BLaER1 (cell line): ENCODE results near the gene ATG16L2.

Source experiments
- H3K27ac ChIP-seq: shearing (Covaris generic); formaldehyde crosslinking; 2 replicates; pipeline ENCODE4 v1.8.1; 2022
- H3K27me3 ChIP-seq: shearing (Covaris generic); formaldehyde crosslinking; 2 replicates; pipeline ENCODE4 v1.8.1; 2022
- H3K36me3 ChIP-seq: shearing (Covaris generic); formaldehyde crosslinking; 2 replicates; pipeline ENCODE4 v1.8.1; 2022
- H3K4me1 ChIP-seq: shearing (Covaris generic); formaldehyde crosslinking; 2 replicates; pipeline ENCODE4 v1.8.1; 2022
- H3K4me2 ChIP-seq: shearing (Covaris generic); formaldehyde crosslinking; 2 replicates; pipeline ENCODE4 v1.8.1; 2022
- H3K4me3 ChIP-seq: shearing (Covaris generic); formaldehyde crosslinking; 2 replicates; pipeline ENCODE4 v1.8.1; 2022
- H3K9ac ChIP-seq: shearing (Covaris generic); formaldehyde crosslinking; 2 replicates; pipeline ENCODE4 v1.8.1; 2022
- H3K9me3 ChIP-seq: shearing (Covaris generic); formaldehyde crosslinking; 2 replicates; pipeline ENCODE4 v1.8.1; 2022
- H4K20me1 ChIP-seq: shearing (Covaris generic); formaldehyde crosslinking; 2 replicates; pipeline ENCODE4 v1.8.1; 2022
- Cebpa-rat ChIP-seq: shearing (Covaris generic); IDR thresholded peaks from 2 replicates; pipeline ENCODE4 v1.8.1; 2022

The ATG16L2 gene

DNA sequence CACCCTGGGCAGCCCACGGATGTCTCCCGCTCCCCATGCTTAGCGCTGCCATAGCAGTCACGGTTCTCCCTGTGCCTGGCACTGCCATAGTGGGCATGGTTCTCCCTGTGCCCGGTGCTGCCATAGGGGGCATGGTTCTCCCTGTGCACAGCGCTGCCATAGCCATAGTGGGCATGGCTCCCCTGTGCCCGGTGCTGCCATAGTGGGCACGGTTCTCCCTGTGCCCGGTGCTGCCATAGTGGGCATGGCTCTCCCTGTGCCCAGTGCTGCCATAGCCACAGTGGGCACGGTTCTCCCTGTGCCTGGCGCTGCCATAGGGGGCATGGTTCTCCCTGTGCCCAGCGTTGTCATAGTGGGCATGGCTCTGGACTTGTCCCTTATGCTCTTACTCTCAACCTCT is 42.2 kb upstream of the ATG16L2 start:
- H3K9me3 ChIP-seq, result no peaks in the 10 kb centered on the region
- H4K20me1 ChIP-seq, result no peaks in the 10 kb centered on the region
- H3K4me3 ChIP-seq, result no peak overlapping the region
- no peaks in the 10 kb centered on the region for H3K27me3 ChIP-seq
- H3K36me3 ChIP-seq, result no peaks in the 10 kb centered on the region; the same call in 1 of the 2 replicates
- H3K4me1 ChIP-seq, result peaks cover 17% of the 10 kb centered on the region
- H3K27ac ChIP-seq, result no peak overlapping the region
- H3K4me2 ChIP-seq, result no peak overlapping the region
- H3K9ac ChIP-seq, result no peak overlapping the region
- no peak for TF ChIP-seq Cebpa-rat

DNA sequence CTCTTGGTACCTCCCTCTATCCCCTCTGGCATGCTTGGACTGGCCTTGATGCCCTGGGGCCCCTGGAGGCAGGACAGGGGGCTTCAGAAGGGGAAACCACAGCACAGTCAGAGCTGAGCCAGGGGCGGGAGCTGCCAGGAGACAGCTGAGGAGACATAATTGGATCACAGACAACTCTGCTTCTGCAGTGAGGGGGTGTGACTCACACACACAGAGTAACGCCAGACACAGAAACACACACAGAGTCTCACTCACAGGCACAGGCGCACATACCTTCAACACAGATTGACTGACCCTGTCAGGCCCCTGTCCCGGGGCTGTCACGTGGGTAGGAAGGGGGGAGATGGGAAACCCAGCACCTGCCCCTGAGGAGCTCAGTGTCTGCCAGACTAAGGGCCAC is 40.9 kb upstream of the ATG16L2 start:
- H3K9ac ChIP-seq, result no peak overlapping the region
- no peak overlapping the region for H3K27ac ChIP-seq
- peak overlapping the region; percentile 44 for H3K4me2 ChIP-seq

DNA sequence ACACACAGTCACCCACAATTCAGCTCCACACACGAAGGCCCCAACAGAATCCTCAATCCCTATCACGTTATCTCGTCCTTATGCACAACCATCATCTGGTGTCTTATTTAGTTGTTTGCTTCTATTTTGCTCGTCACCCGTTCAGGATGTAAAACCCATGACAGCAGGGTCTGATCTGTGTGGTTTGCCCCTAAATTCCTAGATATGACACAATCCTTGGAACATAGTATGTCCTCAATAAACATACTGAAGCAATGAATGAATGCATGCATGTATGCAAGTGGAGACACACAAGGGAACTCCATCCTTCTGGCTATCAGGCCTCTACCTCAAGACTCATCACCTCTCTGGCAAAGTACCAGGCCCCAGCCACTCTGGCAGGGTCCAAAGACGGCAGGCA is 40.5 kb upstream of the ATG16L2 start:
- no peaks in the 10 kb centered on the region for H3K27me3 ChIP-seq
- no peaks in the 10 kb centered on the region for H4K20me1 ChIP-seq
- no peaks in the 10 kb centered on the region for H3K9me3 ChIP-seq
- H3K4me3 ChIP-seq, result no peak overlapping the region
- H3K27ac ChIP-seq, result no peak overlapping the region
- TF ChIP-seq Cebpa-rat, result no peak
- no peak overlapping the region for H3K9ac ChIP-seq
- H3K4me2 ChIP-seq, result peak overlapping the region; percentile 44
- peaks cover 25% of the 10 kb centered on the region for H3K4me1 ChIP-seq
- H3K36me3 ChIP-seq, result no peaks in the 10 kb centered on the region; the same call in 1 of the 2 replicates

More for the DNA sequence above, 40.9 kb upstream of the ATG16L2 start:
- H3K4me1 ChIP-seq, result peaks cover 24% of the 10 kb centered on the region
- H3K27me3 ChIP-seq, result no peaks in the 10 kb centered on the region
- H3K36me3 ChIP-seq, result no peaks in the 10 kb centered on the region; the same call in 1 of the 2 replicates
- H3K9me3 ChIP-seq, result no peaks in the 10 kb centered on the region
- H3K4me3 ChIP-seq, result no peak overlapping the region
- TF ChIP-seq Cebpa-rat, result no peak
- no peaks in the 10 kb centered on the region for H4K20me1 ChIP-seq

DNA sequence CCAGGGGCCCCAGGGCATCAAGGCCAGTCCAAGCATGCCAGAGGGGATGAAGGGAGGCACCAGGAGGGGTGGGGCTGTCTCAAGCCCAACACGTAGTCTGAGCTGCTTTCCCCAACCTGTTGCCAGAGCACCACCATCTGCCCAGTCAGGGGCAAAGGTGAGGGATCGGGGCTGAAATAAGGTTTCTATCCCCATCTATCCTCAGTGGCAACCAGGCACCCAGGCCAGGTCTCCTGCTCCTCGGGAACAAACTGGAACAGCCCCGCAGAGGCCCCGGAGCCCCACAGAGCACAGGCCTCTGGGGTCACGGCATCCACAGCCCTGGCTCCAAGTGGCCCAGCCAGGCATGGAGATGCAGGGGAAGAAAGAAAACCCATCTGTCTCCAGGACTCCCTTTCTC is 39.7 kb upstream of the ATG16L2 start:
- Histone ChIP-seq H3K4me1 (peaks cover 25% of the 10 kb centered on the region), H3K9ac (no peak overlapping the region), H3K4me3 (no peak overlapping the region), H3K4me2 (no peak overlapping the region), H3K9me3 (no peaks in the 10 kb centered on the region), H3K36me3 (no peaks in the 10 kb centered on the region; the same call in 1 of the 2 replicates), H4K20me1 (0 out of 2 replicates have a peak, but pooled peaks cover 2% of the 10 kb centered on the region), H3K27ac (no peak overlapping the region), H3K27me3 (no peaks in the 10 kb centered on the region)
- TF ChIP-seq Cebpa-rat, result no peak

DNA sequence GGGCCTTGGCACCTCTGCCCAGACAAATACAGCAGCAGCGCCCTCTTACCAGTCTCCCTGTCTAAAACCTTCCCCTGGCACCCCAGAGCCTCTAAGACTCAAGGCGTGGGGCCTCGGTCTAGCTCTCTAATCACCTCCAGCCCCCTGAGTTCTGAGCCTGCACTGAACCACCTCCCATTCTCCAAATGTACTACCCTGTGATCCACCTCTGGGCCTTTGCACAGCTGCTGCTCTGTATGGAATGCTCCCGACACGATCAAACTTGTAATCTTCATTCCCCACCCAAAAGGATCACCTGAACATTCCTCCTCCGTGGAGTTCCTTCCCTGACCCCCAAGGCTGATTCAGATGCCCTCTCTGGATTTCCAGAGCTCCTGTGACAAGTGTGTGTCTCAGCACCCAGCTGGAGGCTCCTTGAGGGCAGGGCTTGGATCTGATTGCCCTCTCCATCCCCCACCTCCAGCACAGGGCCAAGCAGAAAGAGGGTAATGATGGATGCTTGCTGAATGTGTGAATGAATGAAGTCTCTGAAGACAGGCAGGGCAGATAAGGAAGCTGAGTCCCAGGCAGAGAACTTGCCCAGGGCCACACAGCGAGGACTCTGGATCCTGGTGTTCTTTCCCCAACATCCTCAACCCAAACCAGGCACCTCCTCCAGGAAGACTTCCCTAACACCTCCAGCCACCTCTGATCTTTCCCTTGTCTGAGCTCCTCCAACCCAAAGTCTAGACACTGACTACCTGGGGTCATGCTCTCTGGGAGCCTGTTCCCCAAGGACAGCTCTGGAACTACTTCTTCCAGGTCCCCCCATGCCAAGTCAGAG is 38.7 kb upstream of the ATG16L2 start:
- H4K20me1 ChIP-seq, result peaks cover 12% of the 10 kb centered on the region
- no peak overlapping the region for H3K9ac ChIP-seq
- H3K4me1 ChIP-seq, result peaks cover 26% of the 10 kb centered on the region
- no peak for TF ChIP-seq Cebpa-rat
- no peak overlapping the region for H3K4me3 ChIP-seq
- H3K27me3 ChIP-seq, result peaks cover 2% of the 10 kb centered on the region; the same call in 1 of the 2 replicates
- no peak overlapping the region for H3K4me2 ChIP-seq
- H3K9me3 ChIP-seq, result no peaks in the 10 kb centered on the region
- no peak overlapping the region for H3K27ac ChIP-seq
- no peaks in the 10 kb centered on the region; the same call in 1 of the 2 replicates for H3K36me3 ChIP-seq

DNA sequence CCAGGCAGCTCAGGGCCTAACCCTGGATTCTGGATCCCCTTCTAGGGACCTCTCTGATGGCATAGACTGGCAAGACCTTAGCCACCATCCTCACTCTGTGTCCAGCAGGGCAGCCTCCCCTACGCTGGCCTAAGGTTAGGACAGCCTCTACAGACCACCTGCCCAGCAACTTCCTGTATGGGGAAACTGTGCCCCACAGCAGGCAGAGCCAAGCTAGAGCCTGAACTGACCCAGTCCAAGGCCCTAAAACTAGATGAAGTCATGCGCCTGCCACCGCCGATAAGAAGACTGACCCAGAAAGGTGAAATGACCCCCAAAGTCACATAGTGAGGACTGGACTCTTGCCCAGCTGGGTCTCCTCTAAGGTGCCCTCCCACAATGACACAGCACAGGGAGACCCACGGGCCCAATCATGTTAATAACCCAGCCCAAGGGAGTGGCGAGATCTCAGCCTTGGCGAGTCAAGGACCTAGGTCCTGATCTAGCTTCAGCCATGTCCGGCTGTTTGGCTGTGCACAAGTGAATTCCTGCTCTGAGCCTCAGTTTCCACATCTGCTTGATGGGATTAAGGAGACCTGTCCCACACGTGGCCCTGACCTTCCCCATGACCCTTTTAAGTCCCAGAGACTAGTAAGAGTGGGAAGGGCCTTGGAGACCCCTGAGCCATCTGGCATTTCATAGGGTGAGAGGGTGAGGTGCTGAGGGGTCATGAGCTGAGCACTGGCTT is 37.9 kb upstream of the ATG16L2 start:
- peaks cover 34% of the 10 kb centered on the region for H3K4me1 ChIP-seq
- H3K27ac ChIP-seq, result no peak overlapping the region
- H3K4me2 ChIP-seq, result no peak overlapping the region
- no peaks in the 10 kb centered on the region for H3K9me3 ChIP-seq
- H3K27me3 ChIP-seq, result peaks cover 8% of the 10 kb centered on the region; the same call in 1 of the 2 replicates
- H3K4me3 ChIP-seq, result no peak overlapping the region
- TF ChIP-seq Cebpa-rat, result no peak
- no peak overlapping the region for H3K9ac ChIP-seq
- peaks cover 18% of the 10 kb centered on the region for H4K20me1 ChIP-seq
- no peaks in the 10 kb centered on the region; the same call in 1 of the 2 replicates for H3K36me3 ChIP-seq

DNA sequence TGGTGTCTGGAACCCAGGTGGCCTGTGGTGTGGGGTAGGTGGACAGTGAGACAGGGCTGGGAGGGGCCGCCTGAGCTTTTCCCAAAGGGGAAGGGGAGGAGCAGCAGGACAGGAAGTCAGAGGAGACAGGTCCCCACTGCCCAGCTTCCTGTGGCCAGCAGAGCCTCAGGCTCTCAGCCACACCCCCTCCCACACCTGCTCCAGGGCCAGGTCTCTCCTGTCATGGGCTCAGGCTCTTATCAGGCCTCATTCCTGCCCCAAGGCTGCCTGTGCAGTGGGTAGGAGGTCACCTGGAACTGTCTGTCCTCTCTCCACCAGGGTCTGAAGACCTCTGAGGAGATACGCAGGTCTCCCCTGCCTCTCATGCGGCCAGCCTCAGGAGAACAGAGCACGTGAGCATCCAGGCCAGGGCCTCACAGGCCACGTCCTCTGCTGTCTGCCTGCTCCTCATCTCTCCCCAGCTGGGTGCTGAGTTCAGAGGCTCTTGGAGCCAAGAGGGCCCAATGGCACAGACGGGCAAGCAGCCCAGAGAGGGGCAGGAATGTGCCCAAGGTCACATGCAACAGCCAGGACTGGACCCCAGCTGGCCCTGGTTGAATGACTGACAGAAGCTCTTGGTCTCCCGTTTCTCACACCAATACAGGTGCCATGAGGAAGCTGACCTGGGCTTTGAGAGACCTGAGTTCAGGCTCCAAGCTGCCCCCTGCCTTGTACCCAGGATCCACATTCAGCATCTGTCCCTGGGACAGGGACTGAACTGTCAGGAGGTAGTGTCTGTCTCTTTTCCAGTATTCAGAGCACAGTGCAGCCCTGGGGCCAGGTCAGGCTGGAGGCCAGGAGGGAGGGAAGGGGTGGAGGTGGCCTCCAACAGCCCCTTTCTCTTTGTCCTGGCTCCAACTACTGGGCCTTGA is 37.1 kb upstream of the ATG16L2 start:
- Histone ChIP-seq H3K4me3 (no peak overlapping the region), H3K36me3 (no peaks in the 10 kb centered on the region; the same call in 1 of the 2 replicates), H3K9me3 (no peaks in the 10 kb centered on the region), H4K20me1 (peaks cover 18% of the 10 kb centered on the region), H3K9ac (no peak overlapping the region), H3K4me1 (peaks cover 37% of the 10 kb centered on the region), H3K27ac (no peak overlapping the region), H3K4me2 (no peak overlapping the region), H3K27me3 (peaks cover 8% of the 10 kb centered on the region; the same call in 1 of the 2 replicates)
- TF ChIP-seq Cebpa-rat, result no peak

DNA sequence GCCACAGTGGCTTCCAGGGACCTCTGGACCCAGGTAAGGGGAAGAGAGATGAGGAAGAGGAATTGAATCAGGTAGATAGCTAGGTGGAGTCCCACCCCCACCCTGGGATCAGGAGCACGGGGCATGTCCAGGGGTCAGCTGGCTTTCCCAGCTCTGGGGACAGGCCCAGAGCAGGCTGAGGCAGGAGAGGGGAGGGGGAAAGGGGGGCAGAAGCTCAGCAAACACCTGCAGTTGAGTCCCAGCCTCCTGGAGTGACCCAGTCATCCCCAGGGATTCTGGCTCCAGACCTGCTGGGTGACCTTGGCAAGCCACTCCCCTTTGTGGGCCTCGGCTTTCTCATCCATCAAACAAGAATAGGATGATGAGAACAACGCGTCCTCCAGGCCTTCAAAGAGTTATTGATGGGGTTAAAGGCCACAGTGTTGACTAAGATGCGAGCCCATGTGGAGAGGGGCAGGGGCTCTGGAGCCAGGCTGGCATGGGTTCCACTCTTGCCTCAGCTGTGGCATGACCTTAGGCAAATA is 36.4 kb upstream of the ATG16L2 start:
- H3K4me3 ChIP-seq, result no peak overlapping the region
- H3K9ac ChIP-seq, result no peak overlapping the region
- no peak overlapping the region for H3K27ac ChIP-seq
- H3K4me2 ChIP-seq, result peak overlapping the region; percentile 26; the same call in 1 of the 2 replicates
- peaks cover 18% of the 10 kb centered on the region for H4K20me1 ChIP-seq
- H3K27me3 ChIP-seq, result peaks cover 8% of the 10 kb centered on the region; the same call in 1 of the 2 replicates
- no peaks in the 10 kb centered on the region for H3K36me3 ChIP-seq
- peaks cover 41% of the 10 kb centered on the region for H3K4me1 ChIP-seq
- no peaks in the 10 kb centered on the region for H3K9me3 ChIP-seq
- TF ChIP-seq Cebpa-rat, result no peak
